H1 (cell line): ENCODE measurements around the gene NOL8. TPM values are rescaled to one million over a fixed set of nuclear protein-coding genes. Genes with fewer than 3 reads are reported as not detected.

Source experiments
- CTCF ChIA-PET: fragments of 300-600 bp; sonication (Branson Sonifier 250); formaldehyde crosslinking; loops from one replicate; lab custom pipeline; 2021; ENCODE audit not compliant: partially characterized antibody; lab: Charles Lee
- POLR2A ChIA-PET: fragments of 300-600 bp; sonication (Branson Sonifier 250); formaldehyde crosslinking; loops from one replicate; lab custom pipeline; 2021; ENCODE audit warnings: inconsistent platforms; ENCODE audit not compliant: partially characterized antibody; lab: Charles Lee
- DNase-seq, 2 experiments: peaks; one replicate each; pipeline versions ENCODE4 v3.0.0 to v3.0.0-alpha.2; 2010 to 2022; ENCODE audit warnings: low spot score in 2 of 2, low read depth in 1 of 2, mixed read lengths in 1 of 2
- FAIRE-seq: peaks from 2 replicates; lab custom pipeline; 2011; peaks lifted over from hg19 to GRCh38; lab: Jason Lieb, UNC
- H2AFZ ChIP-seq: 2 replicates; pipeline ENCODE4 v1.8.1; 2012; ENCODE audit warnings: low read length, inconsistent platforms
- H2AK5ac ChIP-seq: 2 replicates; pipeline ENCODE4 v1.6.1; 2013; ENCODE audit warnings: low read depth, low read length
- H2BK120ac ChIP-seq: replicated peaks from 2 replicates; pipeline ENCODE3; 2013; ENCODE audit warnings: low read depth, low read length, inconsistent platforms
- H2BK12ac ChIP-seq: 2 replicates; pipeline ENCODE4 v1.6.1; 2013; ENCODE audit warnings: low read depth, low read length
- H2BK15ac ChIP-seq: 2 replicates; pipeline ENCODE4 v1.6.1; 2013; ENCODE audit warnings: low read length
- H2BK20ac ChIP-seq: 2 replicates; pipeline ENCODE4 v1.6.1; 2013; ENCODE audit warnings: low read length
- H2BK5ac ChIP-seq: 2 replicates; pipeline ENCODE4 v1.6.1; 2013; ENCODE audit warnings: low read depth, low read length
- H3K14ac ChIP-seq: 2 replicates; pipeline ENCODE4 v1.6.1; 2013; ENCODE audit warnings: inconsistent platforms; ENCODE audit not compliant: insufficient read length
- H3K18ac ChIP-seq: 2 replicates; pipeline ENCODE4 v1.6.1; 2013; ENCODE audit warnings: low read length; ENCODE audit errors: extremely low read depth
- H3K23ac ChIP-seq: 2 replicates; pipeline ENCODE4 v1.6.1; 2013; ENCODE audit warnings: inconsistent platforms; ENCODE audit not compliant: insufficient read length
- H3K23me2 ChIP-seq: 2 replicates; pipeline ENCODE4 v1.6.1; 2013; ENCODE audit warnings: low read depth, low read length
- H3K27ac ChIP-seq: 2 replicates; pipeline ENCODE4 v1.6.1; 2011; ENCODE audit warnings: low read depth, low read length, inconsistent platforms
- H3K27me3 ChIP-seq, 4 experiments: replicated peaks in 1 of 4; 1 replicate in 1 of 4; 2 replicates in 3 of 4; pipeline versions ENCODE4 v1.6.1 to v1.8.1; 2011 to 2013; ENCODE audit warnings: low read length in 3 of 4, mild to moderate bottlenecking in 3 of 4, inconsistent platforms in 2 of 4, mixed read lengths in 2 of 4, moderate library complexity in 1 of 4; ENCODE audit not compliant: control insufficient read depth in 3 of 4, insufficient read depth in 3 of 4; ENCODE audit errors: extremely low read depth in 1 of 4
- H3K36me3 ChIP-seq, 4 experiments: 2 replicates each; pipeline versions ENCODE4 v1.6.1 to v1.8.1; 2011 to 2013; ENCODE audit warnings: mild to moderate bottlenecking in 4 of 4, low read length in 3 of 4, moderate library complexity in 2 of 4, control low read depth in 1 of 4, inconsistent platforms in 1 of 4; ENCODE audit not compliant: insufficient read depth in 4 of 4, control insufficient read depth in 2 of 4
- H3K4ac ChIP-seq: replicated peaks from 2 replicates; pipeline ENCODE3; 2013; ENCODE audit warnings: low read length, low read depth, mixed read lengths, inconsistent platforms; ENCODE audit not compliant: insufficient read length
- H3K4me1 ChIP-seq, 4 experiments: replicated peaks in 1 of 4; 1 replicate in 1 of 4; 2 replicates in 3 of 4; pipeline versions ENCODE4 v1.6.1 to v1.8.1; 2011 to 2013; ENCODE audit warnings: low read length in 3 of 4, inconsistent platforms in 2 of 4, mixed read lengths in 1 of 4; ENCODE audit not compliant: insufficient read depth in 4 of 4, control insufficient read depth in 3 of 4
- H3K4me2 ChIP-seq, 2 experiments: 2 replicates each; pipeline versions ENCODE4 v1.6.1 to v1.8.1; 2011 to 2013; ENCODE audit warnings: low read depth in 2 of 2, low read length in 2 of 2, control low read depth in 1 of 2, inconsistent platforms in 1 of 2, mild to moderate bottlenecking in 1 of 2; ENCODE audit not compliant: insufficient read depth in 1 of 2
- H3K4me3 ChIP-seq, 4 experiments: fragments of 200-600, 300-600 bp in 1 of 4; sonication (generic), shearing (Covaris generic), sonication (Bioruptor Twin) in 1 of 4; 2 replicates each; pipeline versions ENCODE4 v1.5.1 to v1.8.1; 2011 to 2016; ENCODE audit warnings: low read length in 4 of 4, low read depth in 3 of 4, control low read depth in 2 of 4, inconsistent platforms in 2 of 4, mild to moderate bottlenecking in 2 of 4, mixed read lengths in 1 of 4, moderate library complexity in 1 of 4; ENCODE audit not compliant: insufficient read depth in 2 of 4; ENCODE audit errors: extremely low read depth in 1 of 4
- H3K56ac ChIP-seq: replicated peaks from 2 replicates; pipeline ENCODE3; 2013; ENCODE audit warnings: low read depth, mild to moderate bottlenecking, mixed read lengths, low read length, inconsistent platforms; ENCODE audit not compliant: insufficient read length
- H3K79me1 ChIP-seq: 2 replicates; pipeline ENCODE4 v1.6.1; 2013; ENCODE audit warnings: low read depth, low read length, control low read depth
- H3K79me2 ChIP-seq, 2 experiments: 2 replicates each; pipeline versions ENCODE4 v1.6.1 to v1.8.1; 2012 to 2013; ENCODE audit warnings: low read length in 2 of 2, mild to moderate bottlenecking in 2 of 2, inconsistent platforms in 1 of 2; ENCODE audit not compliant: insufficient read depth in 2 of 2, control insufficient read depth in 1 of 2
- H3K9ac ChIP-seq, 4 experiments: replicated peaks in 1 of 4; 1 replicate in 1 of 4; 2 replicates in 3 of 4; pipeline versions ENCODE4 v1.6.1 to v1.8.1; 2011 to 2013; ENCODE audit warnings: low read depth in 3 of 4, low read length in 3 of 4, control low read depth in 2 of 4, mild to moderate bottlenecking in 2 of 4, moderate library complexity in 2 of 4, inconsistent platforms in 1 of 4; ENCODE audit errors: extremely low read depth in 1 of 4
- H3K9me3 ChIP-seq, 2 experiments: 2 replicates each; pipeline versions ENCODE4 v1.6.1 to v1.8.1; 2012 to 2013; ENCODE audit warnings: mild to moderate bottlenecking in 2 of 2, moderate library complexity in 2 of 2, control low read depth in 1 of 2, inconsistent platforms in 1 of 2, low read depth in 1 of 2, low read length in 1 of 2, mixed read lengths in 1 of 2; ENCODE audit not compliant: insufficient read depth in 2 of 2
- H4K20me1 ChIP-seq, 2 experiments: replicated peaks in 1 of 2; 2 replicates each; pipeline versions ENCODE3 to v1.8.1; 2011 to 2013; ENCODE audit warnings: inconsistent platforms in 2 of 2, low read length in 2 of 2, mild to moderate bottlenecking in 1 of 2; ENCODE audit not compliant: insufficient read depth in 2 of 2, control insufficient read depth in 1 of 2
- H4K5ac ChIP-seq: 2 replicates; pipeline ENCODE4 v1.6.1; 2013; ENCODE audit warnings: low read length, low read depth, mixed read lengths, inconsistent platforms; ENCODE audit not compliant: insufficient read length
- H4K8ac ChIP-seq: 2 replicates; pipeline ENCODE4 v1.8.0; 2013; ENCODE audit warnings: mild to moderate bottlenecking, moderate library complexity, low read length, inconsistent platforms; ENCODE audit not compliant: insufficient read depth; ENCODE audit errors: extremely low read depth
- H4K91ac ChIP-seq: replicated peaks from 2 replicates; pipeline ENCODE3; 2013; ENCODE audit warnings: low read length, mixed read lengths, inconsistent platforms; ENCODE audit not compliant: insufficient read length
- POLR2A ChIP-seq, 2 experiments: IDR thresholded peaks; 1 replicate in 1 of 2; 2 replicates in 1 of 2; pipeline ENCODE4 v1.6.1; 2011; ENCODE audit warnings: low read depth in 2 of 2, low read length in 2 of 2, mild to moderate bottlenecking in 2 of 2; ENCODE audit errors: control extremely low read depth in 1 of 2
- WGBS, 2 experiments: shearing (Covaris generic) in 1 of 2; methylation state at CpG; one replicate each; pipeline versions ENCODE4 v1.1.6 to v1.1.7; 2013 to 2015; ENCODE audit warnings: low lambda C conversion rate in 2 of 2, mixed read lengths in 2 of 2, inconsistent platforms in 1 of 2, low coverage in 1 of 2, missing lambda C conversion rate in 1 of 2; ENCODE audit not compliant: insufficient replicate concordance in 2 of 2, insufficient coverage in 1 of 2, insufficient read length in 1 of 2; ENCODE audit errors: extremely low coverage in 1 of 2, missing lambda C conversion rate in 1 of 2; 5-methylcytosine and 5-hydroxymethylcytosine counted together
- polyA plus RNA-seq, 7 experiments: library from polyadenylated mRNA; depleted of rRNA in 3 of 7; stranded (reverse) in 5 of 7; unstranded in 2 of 7; fragments of >200 nt in 5 of 7; fragments of 200-250 nt in 2 of 7; gene quantifications; 1 replicate in 5 of 7; 2 replicates in 1 of 7; 4 replicates in 1 of 7; pipeline versions ENCODE4 v1.2.1 to v1.2.3, GENCODE V29; 2011 to 2013; ENCODE audit warnings: missing spikeins in 2 of 7, mixed read lengths in 2 of 7
- total RNA-seq: library from RNA; stranded (reverse); fragmentation: NEBNext Ultra II Directional; extraction: Animal tissue kit (Norgen Biotek cat#: 25700); gene quantifications from 2 replicates; pipeline ENCODE4 v1.2.1, GENCODE V29; 2021

Gene NOL8
- total and polyA plus RNA-seq, 2 of the 8 experiments (the other 6 are each of a cell fraction or from before 2014, with no cell fraction given), result 6.2 to 30.4 TPM

DNA sequence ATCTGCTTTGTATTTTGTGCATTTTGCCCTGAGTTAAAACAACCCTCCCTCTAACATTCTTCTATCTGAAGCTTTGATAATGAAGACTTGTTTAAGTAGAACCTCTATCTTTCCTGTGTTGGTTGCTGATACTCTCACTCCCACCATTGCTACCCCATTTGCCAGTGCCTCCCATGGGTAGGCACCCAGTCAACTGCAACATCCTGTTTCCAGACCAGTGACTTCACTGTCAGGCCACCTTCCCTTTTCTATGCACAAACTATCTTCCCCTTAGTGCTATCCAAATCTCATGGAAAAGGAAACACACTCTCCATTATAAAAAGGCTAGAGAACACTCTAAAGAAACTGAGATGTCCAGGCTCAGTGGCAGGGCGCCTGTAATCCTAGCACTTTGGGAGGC, 26.0 kb downstream of the NOL8 start:
- H3K79me2 ChIP-seq, result no peaks in the 10 kb centered on the region
- CTCF ChIA-PET, result no interaction called here

More for the DNA sequence above, 26.0 kb downstream of the NOL8 start:
- no peak overlapping the region for H3K14ac ChIP-seq
- H3K23me2 ChIP-seq, result peaks cover 2% of the 10 kb centered on the region; the same call in 1 of the 2 replicates
- no peak overlapping the region for H3K4me2 ChIP-seq
- FAIRE-seq (no peak), DNase-seq (no peak)
- TF ChIP-seq POLR2A (IDR thresholded peaks at IDR 0.05; ENCODE audit: control extremely low read depth in 1 of 2, low read depth in 2 of 2, low read length in 2 of 2), result no peak
- no peak overlapping the region for H2BK12ac ChIP-seq
- H4K8ac ChIP-seq, result no peak overlapping the region
- no peak overlapping the region for H3K23ac ChIP-seq
- H3K56ac ChIP-seq, result no peak overlapping the region
- peaks cover 15 to 67% (median 46%) of the 10 kb centered on the region in 4 experiments for H3K36me3 ChIP-seq
- POLR2A ChIA-PET, result interaction anchor here (0.8 to 2.1 kb wide), 4 partner anchors 9 to 32 kb away, joined by 3 to 5 read pairs (median 4); partner anchors contain the start of gene CENPP
- no peak overlapping the region for H3K4me3 ChIP-seq
- 77% methylated on average over 1 of the region's 1 CpG; no CpG with 5 or more reads in 1 of the 2 experiments for WGBS, 2 experiments
- no peak overlapping the region for H3K9ac ChIP-seq
- no peak overlapping the region for H3K4ac ChIP-seq
- no peak overlapping the region for H4K91ac ChIP-seq
- H2AFZ ChIP-seq, result no peak overlapping the region
- no peaks in the 10 kb centered on the region for H3K27me3 ChIP-seq
- H3K9me3 ChIP-seq, result no peaks in the 10 kb centered on the region
- H2BK120ac ChIP-seq, result no peak overlapping the region
- H4K20me1 ChIP-seq, result no peaks in the 10 kb centered on the region
- H2AK5ac ChIP-seq, result no peak overlapping the region
- 0 out of 2 replicates have a peak, but pooled peaks cover 3% of the 10 kb centered on the region for H3K79me1 ChIP-seq
- no peak overlapping the region for H2BK20ac ChIP-seq
- H3K27ac ChIP-seq, result no peak overlapping the region
- H4K5ac ChIP-seq, result no peak overlapping the region
- H2BK5ac ChIP-seq, result no peak overlapping the region
- H3K4me1 ChIP-seq, result peaks cover 0 to 2% (median 0%) of the 10 kb centered on the region in 4 experiments; a peak in 1 of 7 replicates
- H2BK15ac ChIP-seq, result no peak overlapping the region
- no peak overlapping the region for H3K18ac ChIP-seq
